Naive B cell (primary cell): ENCODE results near the gene NCKAP1. TPM values are rescaled to one million over a fixed set of nuclear protein-coding genes. Genes with fewer than 3 reads are reported as not detected.
"Not testable (repeated sequence)": the region's sequence is repeated elsewhere in the genome, so short reads cannot be mapped to it uniquely, and the experiment has no call there.

Source experiments
- ATAC-seq, 2 donors: fragments of 150-1000 bp; cut with Tn5 transposase; 2 replicates each; pipeline ENCODE4 v1.10.0; 2021; ENCODE audit warnings: low read depth in 2 of 2, mild to moderate bottlenecking in 2 of 2, moderate library complexity in 2 of 2
- DNase-seq: peaks from one replicate; pipeline ENCODE4 v3.0.0; 2022
- H3K27ac Mint-ChIP-seq, 6 donors: one replicate each; pipeline ENCODE4 v1.8.0; 2020 to 2022; ENCODE audit warnings: mild to moderate bottlenecking in 6 of 6, mixed read lengths in 6 of 6, moderate library complexity in 5 of 6, inconsistent platforms in 2 of 6
- H3K27me3 Mint-ChIP-seq, 3 donors: one replicate each; pipeline ENCODE4 v1.8.0; 2021 to 2022; ENCODE audit warnings: mixed read lengths in 3 of 3, mild to moderate bottlenecking in 1 of 3
- H3K36me3 Mint-ChIP-seq, 2 donors: one replicate each; pipeline ENCODE4 v1.8.0; 2020 to 2022; ENCODE audit warnings: mixed read lengths in 2 of 2, inconsistent platforms in 1 of 2, mild to moderate bottlenecking in 1 of 2
- H3K4me1 Mint-ChIP-seq, 3 donors: one replicate each; pipeline ENCODE4 v1.8.0; 2020 to 2022; ENCODE audit warnings: mixed read lengths in 3 of 3, inconsistent platforms in 1 of 3, mild to moderate bottlenecking in 1 of 3, moderate library complexity in 1 of 3
- H3K4me3 Mint-ChIP-seq, 8 donors: one replicate each; pipeline ENCODE4 v1.8.0; 2020 to 2022; ENCODE audit warnings: mild to moderate bottlenecking in 8 of 8, mixed read lengths in 8 of 8, moderate library complexity in 8 of 8, inconsistent platforms in 2 of 8
- H3K9me3 Mint-ChIP-seq, 7 donors: one replicate each; pipeline ENCODE4 v1.8.0; 2020 to 2022; ENCODE audit warnings: mixed read lengths in 7 of 7, mild to moderate bottlenecking in 5 of 7, inconsistent platforms in 2 of 7, moderate library complexity in 1 of 7
- polyA plus RNA-seq, 6 donors: library from polyadenylated mRNA; unstranded; fragments of 300-500 nt; fragmentation: Illumina TruSeq; gene quantifications; one replicate each; pipeline ENCODE4 v1.2.3, GENCODE V29; 2021; ENCODE audit warnings: low read depth in 6 of 6

Gene NCKAP1
- polyA plus RNA-seq, 6 donors from 2014 or later = 0.19 to 1.0 TPM; not detected in 4

GRCh38 chr2:183034806-183035205, 3.5 kb downstream of the NCKAP1 start:
- no peak for DNase-seq
- Mint-ChIP-seq H3K36me3 (peaks cover 0 to 12% of the 10 kb centered on the region in 2 donors), H3K9me3 (peaks cover 0 to 18% (median 5%) of the 10 kb centered on the region in 7 donors), H3K27me3 (peaks cover 45 to 63% (median 56%) of the 10 kb centered on the region in 3 donors), H3K4me1 (peaks cover 14 to 31% (median 16%) of the 10 kb centered on the region in 3 donors), H3K4me3 (no peak overlapping the region), H3K27ac (no peak overlapping the region)
- no peak for ATAC-seq

- ATAC-seq (no peak), DNase-seq (no peak)
- peaks cover 0 to 10% (median 5%) of the 10 kb centered on the region in 7 donors for H3K9me3 Mint-ChIP-seq
- no peak overlapping the region for H3K27ac Mint-ChIP-seq
- H3K4me3 Mint-ChIP-seq = no peak overlapping the region
- H3K4me1 Mint-ChIP-seq = peaks cover 11 to 22% (median 14%) of the 10 kb centered on the region in 3 donors
- H3K36me3 Mint-ChIP-seq = peaks cover 0 to 4% of the 10 kb centered on the region in 2 donors
- H3K27me3 Mint-ChIP-seq = peaks cover 45 to 61% (median 58%) of the 10 kb centered on the region in 3 donors
Measured at GRCh38 chr2:183033951-183034350, 4.3 kb downstream of the NCKAP1 start.

GRCh38 chr2:183031911-183032794, 6.1 kb downstream of the NCKAP1 start:
- ATAC-seq = no peak
- peaks cover 6 to 14% (median 8%) of the 10 kb centered on the region in 3 donors for H3K4me1 Mint-ChIP-seq
- peaks cover 42 to 59% (median 54%) of the 10 kb centered on the region in 3 donors for H3K27me3 Mint-ChIP-seq
- no peak overlapping the region for H3K4me3 Mint-ChIP-seq
- H3K27ac Mint-ChIP-seq = no peak overlapping the region
- H3K9me3 Mint-ChIP-seq = peaks cover 0 to 6% (median 3%) of the 10 kb centered on the region in 7 donors
- H3K36me3 Mint-ChIP-seq = no peaks in the 10 kb centered on the region
- DNase-seq = no peak

- DNase-seq (no peak), ATAC-seq (no peak)
- peaks cover 0 to 5% (median 0%) of the 10 kb centered on the region in 7 donors for H3K9me3 Mint-ChIP-seq
- H3K4me3 Mint-ChIP-seq = no peak overlapping the region
- H3K36me3 Mint-ChIP-seq = no peaks in the 10 kb centered on the region
- no peaks in the 10 kb centered on the region for H3K4me1 Mint-ChIP-seq
- no peak overlapping the region for H3K27ac Mint-ChIP-seq
- peaks cover 57 to 65% (median 65%) of the 10 kb centered on the region in 3 donors for H3K27me3 Mint-ChIP-seq
Measured at GRCh38 chr2:183029219-183029618, 9.0 kb downstream of the NCKAP1 start.

DNA sequence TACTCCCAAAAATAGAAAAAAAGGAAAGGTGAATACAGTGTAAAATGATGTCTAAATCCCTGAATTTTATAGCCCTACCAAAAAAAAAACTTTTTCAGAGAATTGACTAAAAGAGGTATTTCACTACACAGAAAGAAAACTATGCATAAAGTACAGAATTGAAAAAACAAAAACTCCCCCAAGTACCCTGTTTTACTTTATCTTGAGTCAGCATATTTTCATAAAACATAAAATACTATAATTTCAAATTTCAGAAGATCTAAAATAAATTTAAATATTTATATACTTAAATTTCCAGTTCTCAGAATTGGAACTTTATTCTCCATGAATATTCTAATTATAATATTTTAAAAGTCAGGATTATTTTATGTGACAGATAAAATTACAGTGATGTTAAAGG, 10.1 kb downstream of the NCKAP1 start:
- H3K4me3 Mint-ChIP-seq = no peak overlapping the region
- H3K4me1 Mint-ChIP-seq = no peaks in the 10 kb centered on the region
- peaks cover 0 to 5% (median 0%) of the 10 kb centered on the region in 7 donors for H3K9me3 Mint-ChIP-seq
- H3K27me3 Mint-ChIP-seq = peaks cover 55 to 61% (median 58%) of the 10 kb centered on the region in 3 donors
- no peak overlapping the region for H3K27ac Mint-ChIP-seq
- DNase-seq = no peak
- H3K36me3 Mint-ChIP-seq = no peaks in the 10 kb centered on the region
- no peak for ATAC-seq

GRCh38 chr2:183027443-183027842, 10.8 kb downstream of the NCKAP1 start:
- DNase-seq (no peak), ATAC-seq (no peak)
- Mint-ChIP-seq H3K9me3 (peaks cover 0 to 5% (median 0%) of the 10 kb centered on the region in 7 donors), H3K4me3 (no peak overlapping the region), H3K27me3 (peaks cover 49 to 56% (median 55%) of the 10 kb centered on the region in 3 donors), H3K36me3 (no peaks in the 10 kb centered on the region), H3K27ac (no peak overlapping the region), H3K4me1 (no peaks in the 10 kb centered on the region)

GRCh38 chr2:183026424-183026823, 11.8 kb downstream of the NCKAP1 start:
- Mint-ChIP-seq H3K4me1 (no peaks in the 10 kb centered on the region), H3K27ac (no peak overlapping the region), H3K36me3 (no peaks in the 10 kb centered on the region), H3K9me3 (peaks cover 0 to 6% (median 0%) of the 10 kb centered on the region in 7 donors), H3K4me3 (no peak overlapping the region), H3K27me3 (peaks cover 48 to 53% (median 51%) of the 10 kb centered on the region in 3 donors)
- ATAC-seq (no peak), DNase-seq (no peak)

DNA sequence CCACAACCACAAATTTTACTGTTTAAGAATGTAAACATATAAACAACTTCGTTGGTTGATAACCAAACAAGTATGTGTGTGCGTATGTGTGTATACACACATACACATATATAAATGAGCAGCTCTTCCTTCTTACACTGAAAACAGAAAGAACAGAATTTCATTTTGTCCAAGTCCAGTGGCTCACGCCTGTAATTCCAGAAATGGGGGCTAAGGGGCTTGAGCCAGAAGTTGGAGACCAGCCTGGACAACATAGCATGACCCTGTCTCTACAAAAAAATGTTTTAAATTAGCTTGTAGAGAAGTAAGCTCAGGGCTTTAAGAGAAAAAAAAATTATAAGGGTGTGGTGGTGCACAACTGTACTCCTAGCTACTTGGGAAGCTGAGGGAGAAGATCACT, 12.3 kb downstream of the NCKAP1 start:
- H3K9me3 Mint-ChIP-seq = peaks cover 0 to 10% (median 0%) of the 10 kb centered on the region in 7 donors
- H3K27ac Mint-ChIP-seq = no peak overlapping the region
- H3K27me3 Mint-ChIP-seq = peaks cover 51 to 56% (median 53%) of the 10 kb centered on the region in 3 donors
- H3K4me3 Mint-ChIP-seq = no peak overlapping the region
- H3K4me1 Mint-ChIP-seq = no peaks in the 10 kb centered on the region
- ATAC-seq (no peak), DNase-seq (no peak)
- H3K36me3 Mint-ChIP-seq = no peaks in the 10 kb centered on the region

DNA sequence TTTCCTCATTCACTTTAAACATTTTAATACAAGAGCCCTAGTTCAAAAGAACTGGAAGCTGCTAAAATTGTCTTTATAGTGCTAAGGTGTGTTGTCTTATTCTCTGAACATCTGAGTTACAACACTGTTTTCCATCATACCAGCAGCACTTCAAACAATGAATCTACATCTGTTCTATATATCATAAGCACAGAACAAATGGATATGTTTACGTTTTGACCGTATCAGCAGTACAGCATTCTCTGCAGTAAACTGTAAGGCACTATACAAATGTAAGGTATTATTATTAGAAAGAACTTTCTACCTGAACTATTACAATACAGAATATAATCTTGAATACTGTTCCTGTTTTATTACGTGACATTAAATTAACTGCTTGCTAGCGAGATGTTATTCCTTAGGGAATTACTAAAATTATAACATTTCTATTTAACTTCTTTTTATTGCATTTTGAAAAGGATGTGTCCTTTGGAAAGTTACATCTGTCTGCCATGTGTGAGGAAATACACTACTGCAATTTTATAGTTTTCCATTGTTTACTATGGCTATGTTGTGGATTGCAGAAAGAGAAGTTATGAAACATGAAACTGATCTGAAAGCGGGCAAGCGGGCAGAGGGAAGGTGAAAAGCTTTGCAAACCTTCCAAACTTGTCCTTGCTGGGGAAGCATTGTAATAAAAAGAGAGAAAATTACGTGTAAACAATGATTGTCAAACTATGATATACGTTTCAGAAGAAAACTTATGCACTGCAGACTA, 13.7 kb downstream of the NCKAP1 start:
- no peak overlapping the region for H3K27ac Mint-ChIP-seq
- peaks cover 0 to 9% (median 0%) of the 10 kb centered on the region in 7 donors for H3K9me3 Mint-ChIP-seq
- DNase-seq = no peak
- peaks cover 39 to 55% (median 51%) of the 10 kb centered on the region in 3 donors for H3K27me3 Mint-ChIP-seq
- no peak for ATAC-seq
- no peaks in the 10 kb centered on the region for H3K4me1 Mint-ChIP-seq
- no peaks in the 10 kb centered on the region for H3K36me3 Mint-ChIP-seq
- no peak overlapping the region for H3K4me3 Mint-ChIP-seq

- Mint-ChIP-seq H3K4me1 (no peaks in the 10 kb centered on the region), H3K27ac (no peak overlapping the region), H3K9me3 (peaks cover 0 to 9% (median 0%) of the 10 kb centered on the region in 7 donors), H3K27me3 (peaks cover 33 to 50% (median 46%) of the 10 kb centered on the region in 3 donors), H3K36me3 (no peaks in the 10 kb centered on the region), H3K4me3 (no peak overlapping the region)
- no peak for ATAC-seq
- no peak for DNase-seq
Measured at GRCh38 chr2:183022711-183023110, 15.5 kb downstream of the NCKAP1 start.

DNA sequence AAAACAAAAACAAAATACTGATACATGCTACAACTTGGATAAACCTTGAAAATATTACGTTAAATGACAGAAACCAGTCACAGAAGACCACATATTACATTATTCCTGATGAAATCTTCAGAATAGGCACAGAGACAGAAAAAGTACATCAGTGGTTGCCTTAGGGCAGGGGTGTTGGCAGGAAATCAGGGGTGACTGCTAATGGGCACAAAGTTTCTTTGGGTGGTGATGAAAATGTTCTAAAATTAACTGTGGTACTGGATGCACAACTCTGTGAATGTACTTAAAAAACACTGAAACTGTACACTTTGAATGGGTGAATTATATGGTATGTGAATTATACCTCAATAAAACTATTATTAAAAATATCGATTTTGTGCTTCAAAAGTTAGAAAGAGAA, 16.6 kb downstream of the NCKAP1 start:
- Mint-ChIP-seq H3K4me3 (no peak overlapping the region), H3K27ac (no peak overlapping the region), H3K9me3 (peaks cover 0 to 9% (median 0%) of the 10 kb centered on the region in 7 donors), H3K4me1 (no peaks in the 10 kb centered on the region), H3K27me3 (peaks cover 41 to 50% (median 44%) of the 10 kb centered on the region in 3 donors), H3K36me3 (no peaks in the 10 kb centered on the region)
- ATAC-seq = no peak
- DNase-seq = no peak

GRCh38 chr2:183019718-183020442, 18.4 kb downstream of the NCKAP1 start:
- H3K4me1 Mint-ChIP-seq = no peaks in the 10 kb centered on the region
- H3K4me3 Mint-ChIP-seq = no peak overlapping the region
- ATAC-seq (no peak), DNase-seq (no peak)
- H3K27ac Mint-ChIP-seq = no peak overlapping the region
- H3K9me3 Mint-ChIP-seq = peaks cover 0 to 9% (median 0%) of the 10 kb centered on the region in 7 donors
- H3K27me3 Mint-ChIP-seq = peaks cover 43 to 58% (median 48%) of the 10 kb centered on the region in 3 donors
- no peaks in the 10 kb centered on the region for H3K36me3 Mint-ChIP-seq

DNA sequence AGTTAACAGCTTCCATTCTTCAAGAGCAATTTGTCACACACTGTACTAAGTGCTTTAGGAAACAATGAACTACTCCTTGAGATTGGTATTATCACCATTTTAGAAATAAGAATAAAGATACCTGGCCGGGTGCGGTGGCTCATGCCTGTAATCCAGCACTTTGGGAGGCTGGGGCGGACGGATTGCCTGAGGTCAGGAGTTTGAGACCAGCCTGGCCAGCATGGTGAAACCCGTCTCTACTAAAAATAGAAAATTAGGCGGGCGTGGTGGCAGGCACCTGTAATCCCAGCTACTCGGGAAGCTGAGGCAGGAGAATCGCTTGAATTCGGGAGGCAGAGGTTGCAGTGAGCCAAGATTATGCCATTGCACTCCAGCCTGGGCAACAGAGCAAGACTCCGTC, 20.4 kb downstream of the NCKAP1 start:
- H3K4me3 Mint-ChIP-seq, ATAC-seq, DNase-seq, H3K27ac Mint-ChIP-seq, H3K9me3 Mint-ChIP-seq, H3K36me3 Mint-ChIP-seq, H3K4me1 Mint-ChIP-seq: not testable (repeated sequence)
- peaks cover 55 to 73% (median 58%) of the 10 kb centered on the region in 3 donors for H3K27me3 Mint-ChIP-seq
